ENCODE results near the gene PPM1E. TPM values are rescaled to one million over a fixed set of nuclear protein-coding genes. Genes with fewer than 3 reads are reported as not detected.

Gene PPM1E
- total and polyA plus RNA-seq, 2 of the 8 experiments (the other 6 are each of a cell fraction or from before 2014, with no cell fraction given), result 5.0 to 10.4 TPM

DNA sequence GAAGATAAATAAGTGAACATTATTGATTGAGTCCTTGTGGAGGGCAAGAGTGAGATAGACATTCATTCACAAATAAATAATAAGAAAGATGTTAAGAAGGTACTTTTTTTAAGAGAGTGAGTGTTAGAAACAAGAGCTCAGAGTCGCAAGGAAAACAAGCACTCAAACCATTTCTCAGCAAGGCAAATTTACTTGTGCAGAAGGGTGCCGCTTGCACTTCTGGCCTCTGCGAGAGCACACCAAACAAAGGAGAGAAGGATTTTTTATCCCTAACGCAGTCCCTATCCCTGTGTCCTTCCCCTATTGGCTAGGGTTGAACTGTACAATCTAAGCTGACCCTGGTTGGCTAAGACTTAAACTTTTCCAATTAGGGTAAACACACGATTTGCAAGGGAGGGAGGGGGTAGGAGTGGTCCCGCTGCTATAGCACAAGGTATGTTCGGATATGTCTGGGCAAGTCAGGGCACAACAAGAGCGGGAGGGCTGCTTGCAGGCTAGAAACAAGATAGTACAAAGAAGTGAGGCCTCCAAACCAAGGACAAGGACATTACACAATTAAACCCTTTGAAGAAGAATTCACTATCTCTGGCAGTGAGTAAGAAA lies 156.2 kb downstream of the PPM1E start:
- Histone ChIP-seq H3K27me3 (replicated peaks in 1 of 4; ENCODE audit: control insufficient read depth in 3 of 4, extremely low read depth in 1 of 4, insufficient read depth in 3 of 4, low read length in 3 of 4) (no peaks in the 10 kb centered on the region), H2BK5ac (ENCODE audit: low read depth, low read length) (peak overlapping the region; percentile 79; the same call in 1 of the 2 replicates), H3K9ac (replicated peaks in 1 of 4; ENCODE audit: extremely low read depth in 1 of 4, low read depth in 3 of 4, low read length in 3 of 4) (no peak overlapping the region), H3K18ac (ENCODE audit: extremely low read depth, low read length) (no peak overlapping the region), H2AFZ (ENCODE audit: low read length) (no peak overlapping the region), H4K5ac (ENCODE audit: insufficient read length, low read depth, low read length) (no peak overlapping the region), H3K9me3 (ENCODE audit: insufficient read depth in 2 of 2, low read depth in 1 of 2, low read length in 1 of 2) (no peaks in the 10 kb centered on the region), H3K79me2 (ENCODE audit: control insufficient read depth in 1 of 2, insufficient read depth in 2 of 2, low read length in 2 of 2) (no peaks in the 10 kb centered on the region), H3K23ac (ENCODE audit: insufficient read length) (no peak overlapping the region), H3K4ac (replicated peaks; ENCODE audit: insufficient read length, low read depth, low read length) (no peak overlapping the region), H2BK12ac (ENCODE audit: low read depth, low read length) (peak overlapping the region; percentile 11; the same call in 1 of the 2 replicates), H3K4me1 (replicated peaks in 1 of 4; ENCODE audit: control insufficient read depth in 3 of 4, insufficient read depth in 4 of 4, low read length in 3 of 4) (peaks cover 0 to 10% (median 0%) of the 10 kb centered on the region in 4 experiments; a peak in 2 of 7 replicates), H3K4me3 (ENCODE audit: extremely low read depth in 1 of 4, insufficient read depth in 2 of 4, low read depth in 3 of 4, low read length in 4 of 4) (no peak overlapping the region), H2AK5ac (ENCODE audit: low read depth, low read length) (no peak overlapping the region), H4K8ac (ENCODE audit: extremely low read depth, insufficient read depth, low read length) (no peak overlapping the region), H3K4me2 (ENCODE audit: insufficient read depth in 1 of 2, low read depth in 2 of 2, low read length in 2 of 2) (no peak overlapping the region), H3K27ac (ENCODE audit: low read depth, low read length) (peak overlapping the region; percentile 61), H2BK20ac (ENCODE audit: low read length) (no peak overlapping the region), H3K79me1 (ENCODE audit: low read depth, low read length) (no peaks in the 10 kb centered on the region), H3K36me3 (ENCODE audit: control insufficient read depth in 2 of 4, insufficient read depth in 4 of 4, low read length in 3 of 4) (no peaks in the 10 kb centered on the region), H4K20me1 (replicated peaks in 1 of 2; ENCODE audit: control insufficient read depth in 1 of 2, insufficient read depth in 2 of 2, low read length in 2 of 2) (no peaks in the 10 kb centered on the region), H3K14ac (ENCODE audit: insufficient read length) (no peak overlapping the region), H3K23me2 (ENCODE audit: low read depth, low read length) (no peaks in the 10 kb centered on the region; the same call in 1 of the 2 replicates), H4K91ac (replicated peaks; ENCODE audit: insufficient read length, low read length) (no peak overlapping the region), H2BK120ac (replicated peaks; ENCODE audit: low read depth, low read length) (no peak overlapping the region), H2BK15ac (ENCODE audit: low read length) (no peak overlapping the region), H3K56ac (replicated peaks; ENCODE audit: insufficient read length, low read depth, low read length) (no peak overlapping the region)
- FAIRE-seq, result no peak
- no peak for DNase-seq (ENCODE audit: low read depth in 1 of 2, low spot score in 2 of 2)
- WGBS, 2 experiments (ENCODE audit: extremely low coverage in 1 of 2, insufficient coverage in 1 of 2, insufficient read length in 1 of 2, insufficient replicate concordance in 2 of 2, low coverage in 1 of 2, low lambda C conversion rate in 2 of 2, missing lambda C conversion rate in 1 of 2), result 78% methylated on average over 8 of the region's 8 CpGs; no CpG with 5 or more reads in 1 of the 2 experiments
- ChIA-PET CTCF (ENCODE audit: partially characterized antibody) (interaction anchor here (0.6 to 1.0 kb wide), 2 partner anchors 103 to 377 kb away, joined by 3 read pairs; no protein-coding TSS in a partner anchor), POLR2A (ENCODE audit: partially characterized antibody) (no interaction called here)
- TF ChIP-seq RFX5 (IDR thresholded peaks at IDR 0.05; ENCODE audit: borderline replicate concordance, low read depth, low read length) (no peak), CHD1 (IDR thresholded peaks at IDR 0.05; ENCODE audit: low read depth, low read length) (no peak), E2F6 (IDR thresholded peaks at IDR 0.05) (0 out of 2 replicates have a peak, but pooled peaks have one; percentile 9), MAFK (IDR thresholded peaks at IDR 0.05; ENCODE audit: low read depth, low read length) (no peak), RAD21 (IDR thresholded peaks at IDR 0.05 in 1 of 2, conservative IDR thresholded peaks at IDR 0.05 in 1 of 2; ENCODE audit: low read depth in 2 of 2, low read length in 2 of 2) (no peak)

Measured in H1 (cell line).